Measurements from ENCODE around the gene PTPN1. TPM values are rescaled to one million over a fixed set of nuclear protein-coding genes. Genes with fewer than 3 reads are reported as not detected.

PTPN1 gene
- total RNA-seq, 1 experiment from 2014 or later = 30.8 TPM

DNA sequence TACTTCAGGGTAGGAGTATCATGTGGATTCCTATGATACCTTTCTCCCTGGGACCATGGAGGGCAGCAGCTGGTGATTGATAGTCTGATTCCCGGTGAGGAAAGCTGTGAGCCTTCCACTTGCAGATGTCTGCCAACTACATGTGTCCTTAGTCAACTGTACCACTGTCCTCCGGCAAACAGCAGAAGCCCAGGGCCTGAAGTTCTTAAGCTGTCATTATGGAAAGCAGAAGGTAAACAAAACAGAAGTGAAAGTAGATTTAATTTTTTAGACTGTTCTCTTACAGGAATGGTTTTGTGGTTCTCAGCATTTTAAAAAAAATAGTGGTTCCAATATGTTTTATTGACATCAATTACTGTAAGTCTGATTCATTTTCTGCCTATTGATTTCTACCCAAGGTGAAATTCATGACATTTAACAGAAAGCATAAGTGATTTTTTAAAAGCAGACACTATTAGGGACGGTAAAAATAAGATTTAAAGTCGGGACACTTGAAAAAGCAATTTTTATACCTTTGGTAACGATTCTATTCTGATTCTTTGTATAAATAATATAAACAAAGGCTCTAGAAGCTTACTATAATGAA is 36.6 kb downstream of the PTPN1 start:
- H3K27me3 Mint-ChIP-seq (ENCODE audit: low read depth) = no peaks in the 10 kb centered on the region
- H4K20me1 ChIP-seq (ENCODE audit: control insufficient read depth, insufficient read depth, insufficient read length) = no peaks in the 10 kb centered on the region
- no peaks in the 10 kb centered on the region; a peak in 1 of 7 replicates for H3K36me3 Mint-ChIP-seq (ENCODE audit: insufficient read depth in 1 of 3, low read depth in 3 of 3)
- H4K91ac ChIP-seq (ENCODE audit: insufficient read length, low read depth, low read length) = no peak overlapping the region
- no peak overlapping the region for H3K4me2 ChIP-seq (ENCODE audit: insufficient read depth, insufficient read length, low read length)
- no peak overlapping the region for H2BK5ac ChIP-seq (ENCODE audit: insufficient read length, low read length)
- no peak overlapping the region for H4K5ac ChIP-seq (ENCODE audit: insufficient read length, low read depth, low read length)
- H3K27ac ChIP-seq (ENCODE audit: insufficient read length, low read depth, low read length) = no peak overlapping the region
- no peak overlapping the region for H2BK15ac ChIP-seq (ENCODE audit: low read depth, low read length)
- H3K79me2 ChIP-seq (ENCODE audit: insufficient read depth, low read length) = no peaks in the 10 kb centered on the region
- peaks cover 9 to 12% of the 10 kb centered on the region in 2 experiments for H3K4me1 Mint-ChIP-seq
- H2BK20ac ChIP-seq (ENCODE audit: low read depth, low read length, poor library complexity, severe bottlenecking) = no peak overlapping the region
- no peaks in the 10 kb centered on the region for H3K4me1 ChIP-seq (ENCODE audit: insufficient read depth, low read length)
- no peaks in the 10 kb centered on the region; a peak in 1 of 5 replicates for H3K9me3 Mint-ChIP-seq
- H3T11ph ChIP-seq (ENCODE audit: low read length) = no peak overlapping the region
- no peak for DNase-seq
- H2AFZ ChIP-seq (ENCODE audit: low read length) = no peak overlapping the region
- H2AK5ac ChIP-seq (ENCODE audit: insufficient read length, low read length) = no peak overlapping the region
- no peak overlapping the region for H3K14ac ChIP-seq (ENCODE audit: insufficient read depth, low read length)
- no peak overlapping the region for H3K4me3 Mint-ChIP-seq
- H3K9ac ChIP-seq (ENCODE audit: extremely low read depth, insufficient read length, low read length) = no peak overlapping the region
- no peak overlapping the region for H3K56ac ChIP-seq (ENCODE audit: insufficient read length, low read depth, low read length)
- no peak overlapping the region for H4K8ac ChIP-seq (replicated peaks; ENCODE audit: insufficient read length, low read depth, low read length)
- H2BK120ac ChIP-seq (ENCODE audit: low read depth, low read length, poor library complexity, severe bottlenecking) = no peak overlapping the region
- no peak overlapping the region for H3K18ac ChIP-seq (ENCODE audit: insufficient read length, low read depth, low read length)
- H3K9me3 ChIP-seq (ENCODE audit: control insufficient read depth, low read depth, low read length) = no peaks in the 10 kb centered on the region
- no peak overlapping the region for H3K23ac ChIP-seq (ENCODE audit: insufficient read length, low read depth, low read length)
- H3K4ac ChIP-seq (ENCODE audit: low read depth, low read length) = no peak overlapping the region
- H3K79me1 ChIP-seq (ENCODE audit: insufficient read depth, low read depth, low read length, poor library complexity, severe bottlenecking) = no peaks in the 10 kb centered on the region
- H3K27me3 ChIP-seq (ENCODE audit: insufficient read depth, low read length) = no peaks in the 10 kb centered on the region
- peak overlapping the region in 2 of 3 experiments; percentile 13 to 40; a peak in 2 of 7 replicates for H3K27ac Mint-ChIP-seq
- H3K23me2 ChIP-seq (ENCODE audit: insufficient read length, low read depth, low read length, poor library complexity, severe bottlenecking) = no peaks in the 10 kb centered on the region
- WGBS (ENCODE audit: extremely low coverage, insufficient read length, low lambda C conversion rate) = no CpG with 5 or more reads among the region's 5 CpGs
- H2BK12ac ChIP-seq (ENCODE audit: insufficient read length, low read depth, low read length) = no peak overlapping the region
- TF ChIP-seq, protein P1, sequence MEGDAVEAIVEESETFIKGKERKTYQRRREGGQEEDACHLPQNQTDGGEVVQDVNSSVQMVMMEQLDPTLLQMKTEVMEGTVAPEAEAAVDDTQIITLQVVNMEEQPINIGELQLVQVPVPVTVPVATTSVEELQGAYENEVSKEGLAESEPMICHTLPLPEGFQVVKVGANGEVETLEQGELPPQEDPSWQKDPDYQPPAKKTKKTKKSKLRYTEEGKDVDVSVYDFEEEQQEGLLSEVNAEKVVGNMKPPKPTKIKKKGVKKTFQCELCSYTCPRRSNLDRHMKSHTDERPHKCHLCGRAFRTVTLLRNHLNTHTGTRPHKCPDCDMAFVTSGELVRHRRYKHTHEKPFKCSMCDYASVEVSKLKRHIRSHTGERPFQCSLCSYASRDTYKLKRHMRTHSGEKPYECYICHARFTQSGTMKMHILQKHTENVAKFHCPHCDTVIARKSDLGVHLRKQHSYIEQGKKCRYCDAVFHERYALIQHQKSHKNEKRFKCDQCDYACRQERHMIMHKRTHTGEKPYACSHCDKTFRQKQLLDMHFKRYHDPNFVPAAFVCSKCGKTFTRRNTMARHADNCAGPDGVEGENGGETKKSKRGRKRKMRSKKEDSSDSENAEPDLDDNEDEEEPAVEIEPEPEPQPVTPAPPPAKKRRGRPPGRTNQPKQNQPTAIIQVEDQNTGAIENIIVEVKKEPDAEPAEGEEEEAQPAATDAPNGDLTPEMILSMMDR (conservative IDR thresholded peaks at IDR 0.05) = no peak
